DND-41 (cell line): ENCODE measurements around the gene RAD23B.

ENCODE experiments used
- ATAC-seq: fragments of 200-7000 bp; cut with Tn5 transposase; 3 replicates; pipeline ENCODE4 v1.9.1; 2021; ENCODE audit warnings: low read depth; ENCODE audit not compliant: insufficient read depth
- DNase-seq: peaks from one replicate; pipeline ENCODE4 v3.0.0-alpha.2; 2020
- H2AFZ ChIP-seq: 2 replicates; pipeline ENCODE4 v1.6.0; 2012; ENCODE audit warnings: low read depth, low read length
- H3K27ac ChIP-seq: 2 replicates; pipeline ENCODE4 v1.5.1; 2012; ENCODE audit warnings: low read length, inconsistent platforms
- H3K27me3 ChIP-seq: fragments of 200-600 bp; sonication (generic); 2 replicates; pipeline ENCODE4 v1.6.0; 2012; ENCODE audit warnings: low read length, mild to moderate bottlenecking, inconsistent platforms; ENCODE audit not compliant: insufficient read depth, poor library complexity
- H3K36me3 ChIP-seq: 2 replicates; pipeline ENCODE4 v1.5.1; 2012; ENCODE audit warnings: low read length, inconsistent platforms; ENCODE audit not compliant: insufficient read depth
- H3K4me1 ChIP-seq: 2 replicates; pipeline ENCODE4 v1.5.1; 2012; ENCODE audit warnings: mild to moderate bottlenecking, low read length; ENCODE audit not compliant: insufficient read depth
- H3K4me2 ChIP-seq: 2 replicates; pipeline ENCODE4 v1.6.0; 2012; ENCODE audit warnings: mild to moderate bottlenecking, moderate library complexity, low read length, inconsistent platforms; ENCODE audit not compliant: insufficient read depth
- H3K4me3 ChIP-seq, 2 experiments: fragments of 200-600 bp in 1 of 2; shearing (Covaris generic) in 1 of 2; 2 replicates each; pipeline ENCODE4 v1.5.1; 2012 to 2016; ENCODE audit warnings: inconsistent platforms in 2 of 2, low read length in 2 of 2, mild to moderate bottlenecking in 2 of 2, low read depth in 1 of 2, moderate library complexity in 1 of 2
- H3K79me2 ChIP-seq: 2 replicates; pipeline ENCODE4 v1.6.0; 2012; ENCODE audit warnings: low read length, inconsistent platforms; ENCODE audit not compliant: insufficient read depth
- H3K9ac ChIP-seq: 2 replicates; pipeline ENCODE4 v1.6.0; 2012; ENCODE audit warnings: low read depth, mild to moderate bottlenecking, inconsistent platforms, low read length, moderate library complexity
- H3K9me3 ChIP-seq: 2 replicates; pipeline ENCODE4 v1.5.1; 2012; ENCODE audit warnings: low read length, moderate library complexity, mild to moderate bottlenecking, inconsistent platforms; ENCODE audit not compliant: insufficient read depth, severe bottlenecking
- H4K20me1 ChIP-seq: 2 replicates; pipeline ENCODE4 v1.6.0; 2012; ENCODE audit warnings: low read length; ENCODE audit not compliant: insufficient read depth
- EZH2 ChIP-seq: IDR thresholded peaks from 3 replicates; pipeline ENCODE4 v1.6.1; 2012; ENCODE audit warnings: borderline replicate concordance, low read depth, mild to moderate bottlenecking, moderate library complexity, low read length, inconsistent platforms; ENCODE audit not compliant: severe bottlenecking
- TF ChIP-seq, protein P1 (sequence below): IDR thresholded peaks from 2 replicates; pipeline ENCODE4 v1.5.1; 2012; ENCODE audit warnings: borderline replicate concordance, low read length, moderate library complexity, mild to moderate bottlenecking; ENCODE audit not compliant: poor library complexity, severe bottlenecking; ENCODE audit errors: extremely low read depth

The RAD23B gene

DNA sequence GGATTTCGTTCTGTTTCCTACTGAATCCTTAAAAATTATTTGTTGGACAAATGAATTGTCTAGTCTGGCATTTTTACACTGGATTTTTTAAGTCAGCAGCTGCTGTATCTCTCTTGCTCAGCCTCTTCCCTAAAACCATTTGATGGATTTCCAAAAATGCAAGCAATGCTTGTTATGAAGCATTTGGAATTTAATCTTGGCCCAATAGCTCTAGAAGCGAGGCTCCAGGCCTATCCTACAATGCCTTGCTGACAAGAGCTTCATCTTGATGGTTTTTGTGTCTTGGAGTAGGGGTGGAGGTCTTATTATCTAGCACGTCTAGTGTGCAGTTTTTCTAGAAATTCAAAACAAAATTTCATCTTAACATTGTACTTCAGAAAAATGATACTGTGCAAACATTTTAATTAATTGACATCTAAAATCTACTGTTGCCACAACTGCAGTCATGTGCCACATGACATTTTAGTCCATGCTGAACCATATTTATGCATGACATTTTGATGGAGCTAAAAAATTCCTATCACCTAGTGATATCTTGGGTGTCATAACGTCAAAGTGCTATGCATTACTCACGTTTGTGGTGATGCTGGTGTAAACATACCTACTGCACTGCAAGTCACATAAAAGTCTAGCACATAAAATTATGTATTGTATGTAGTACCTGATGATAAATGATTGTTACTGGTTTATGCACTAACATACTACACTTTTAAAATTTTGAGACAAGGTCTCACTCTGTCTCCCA is 5.9 kb upstream of the RAD23B start:
- no peak overlapping the region for H3K27ac ChIP-seq
- H3K4me3 ChIP-seq = no peak overlapping the region
- H3K27me3 ChIP-seq = peaks cover 9% of the 10 kb centered on the region
- ATAC-seq (no peak), DNase-seq (no peak)
- TF ChIP-seq, protein P1, sequence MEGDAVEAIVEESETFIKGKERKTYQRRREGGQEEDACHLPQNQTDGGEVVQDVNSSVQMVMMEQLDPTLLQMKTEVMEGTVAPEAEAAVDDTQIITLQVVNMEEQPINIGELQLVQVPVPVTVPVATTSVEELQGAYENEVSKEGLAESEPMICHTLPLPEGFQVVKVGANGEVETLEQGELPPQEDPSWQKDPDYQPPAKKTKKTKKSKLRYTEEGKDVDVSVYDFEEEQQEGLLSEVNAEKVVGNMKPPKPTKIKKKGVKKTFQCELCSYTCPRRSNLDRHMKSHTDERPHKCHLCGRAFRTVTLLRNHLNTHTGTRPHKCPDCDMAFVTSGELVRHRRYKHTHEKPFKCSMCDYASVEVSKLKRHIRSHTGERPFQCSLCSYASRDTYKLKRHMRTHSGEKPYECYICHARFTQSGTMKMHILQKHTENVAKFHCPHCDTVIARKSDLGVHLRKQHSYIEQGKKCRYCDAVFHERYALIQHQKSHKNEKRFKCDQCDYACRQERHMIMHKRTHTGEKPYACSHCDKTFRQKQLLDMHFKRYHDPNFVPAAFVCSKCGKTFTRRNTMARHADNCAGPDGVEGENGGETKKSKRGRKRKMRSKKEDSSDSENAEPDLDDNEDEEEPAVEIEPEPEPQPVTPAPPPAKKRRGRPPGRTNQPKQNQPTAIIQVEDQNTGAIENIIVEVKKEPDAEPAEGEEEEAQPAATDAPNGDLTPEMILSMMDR = no peak
- no peak for TF ChIP-seq EZH2
- no peaks in the 10 kb centered on the region for H3K36me3 ChIP-seq
- H4K20me1 ChIP-seq = no peaks in the 10 kb centered on the region
- H3K79me2 ChIP-seq = no peaks in the 10 kb centered on the region
- H3K4me2 ChIP-seq = no peak overlapping the region
- no peak overlapping the region for H2AFZ ChIP-seq
- no peaks in the 10 kb centered on the region for H3K9me3 ChIP-seq
- H3K9ac ChIP-seq = no peak overlapping the region
- H3K4me1 ChIP-seq = peaks cover 6% of the 10 kb centered on the region

- Histone ChIP-seq H2AFZ (no peak overlapping the region), H3K9ac (no peak overlapping the region), H3K27me3 (peaks cover 9% of the 10 kb centered on the region), H3K36me3 (no peaks in the 10 kb centered on the region), H3K27ac (no peak overlapping the region), H3K4me2 (no peak overlapping the region), H3K79me2 (no peaks in the 10 kb centered on the region), H3K4me3 (no peak overlapping the region), H3K9me3 (no peaks in the 10 kb centered on the region), H3K4me1 (peaks cover 8% of the 10 kb centered on the region), H4K20me1 (no peaks in the 10 kb centered on the region)
- no peak for ATAC-seq
- TF ChIP-seq, protein P1 = no peak
- TF ChIP-seq EZH2 = no peak
- no peak for DNase-seq
Observed at GRCh38 chr9:107277801-107278200, 5.3 kb upstream of the RAD23B start.

DNA sequence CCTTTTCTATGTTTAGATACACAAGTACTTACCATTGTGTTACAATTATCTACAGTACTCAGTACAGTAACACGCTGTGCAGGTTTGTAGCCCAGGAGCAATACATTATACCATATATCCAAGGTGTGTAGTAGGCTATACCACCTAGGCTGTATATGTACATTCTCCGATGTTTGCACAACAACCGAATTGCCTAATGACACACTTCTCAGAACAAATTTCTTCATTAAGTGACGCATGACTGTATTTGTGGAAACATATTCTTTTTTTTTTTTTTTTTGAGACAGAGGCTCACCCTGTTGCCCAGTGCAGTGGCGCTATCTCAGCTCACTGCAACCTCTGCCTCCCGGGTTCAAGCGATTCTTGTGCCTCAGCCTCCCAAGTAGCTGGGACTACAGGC is 4.0 kb upstream of the RAD23B start:
- H3K4me2 ChIP-seq = no peak overlapping the region
- ATAC-seq (no peak), DNase-seq (no peak)
- H3K9me3 ChIP-seq = no peaks in the 10 kb centered on the region
- TF ChIP-seq EZH2 = no peak
- TF ChIP-seq, protein P1 = no peak
- H3K27me3 ChIP-seq = peaks cover 3% of the 10 kb centered on the region
- no peaks in the 10 kb centered on the region; the same call in 1 of the 2 replicates for H3K36me3 ChIP-seq
- H3K4me3 ChIP-seq = no peak overlapping the region
- no peak overlapping the region for H3K9ac ChIP-seq
- peaks cover 10% of the 10 kb centered on the region for H3K79me2 ChIP-seq
- peaks cover 3% of the 10 kb centered on the region; the same call in 1 of the 2 replicates for H4K20me1 ChIP-seq
- no peak overlapping the region for H2AFZ ChIP-seq
- peaks cover 8% of the 10 kb centered on the region for H3K4me1 ChIP-seq
- H3K27ac ChIP-seq = no peak overlapping the region
